GM12801 (cell line): ENCODE results near the gene AMDHD1.

Experiments
- CTCF ChIP-seq: IDR thresholded peaks from one replicate; pipeline ENCODE4 v1.5.1; 2011; ENCODE audit warnings: control low read depth; ENCODE audit not compliant: insufficient read length; ENCODE audit errors: extremely low read depth

The AMDHD1 gene

GRCh38 chr12:95953000-95953399, 9.9 kb downstream of the AMDHD1 start:
- no peak for TF ChIP-seq CTCF

GRCh38 chr12:95955549-95956159, 12.5 kb downstream of the AMDHD1 start:
- no peak for TF ChIP-seq CTCF

- TF ChIP-seq CTCF, result no peak
These were observed 13.5 kb downstream of the AMDHD1 start for GRCh38 chr12:95956557-95957145.

GRCh38 chr12:95959107-95959506, 16.0 kb downstream of the AMDHD1 start:
- no peak for TF ChIP-seq CTCF

GRCh38 chr12:95960241-95960640, 17.1 kb downstream of the AMDHD1 start:
- TF ChIP-seq CTCF, result no peak

- TF ChIP-seq CTCF, result no peak
These were observed 19.1 kb downstream of the AMDHD1 start for GRCh38 chr12:95962222-95962621.

- no peak for TF ChIP-seq CTCF
These were observed 20.0 kb downstream of the AMDHD1 start for GRCh38 chr12:95963096-95963495.
